ENCODE measurements around the gene B4GALNT4.

DNA sequence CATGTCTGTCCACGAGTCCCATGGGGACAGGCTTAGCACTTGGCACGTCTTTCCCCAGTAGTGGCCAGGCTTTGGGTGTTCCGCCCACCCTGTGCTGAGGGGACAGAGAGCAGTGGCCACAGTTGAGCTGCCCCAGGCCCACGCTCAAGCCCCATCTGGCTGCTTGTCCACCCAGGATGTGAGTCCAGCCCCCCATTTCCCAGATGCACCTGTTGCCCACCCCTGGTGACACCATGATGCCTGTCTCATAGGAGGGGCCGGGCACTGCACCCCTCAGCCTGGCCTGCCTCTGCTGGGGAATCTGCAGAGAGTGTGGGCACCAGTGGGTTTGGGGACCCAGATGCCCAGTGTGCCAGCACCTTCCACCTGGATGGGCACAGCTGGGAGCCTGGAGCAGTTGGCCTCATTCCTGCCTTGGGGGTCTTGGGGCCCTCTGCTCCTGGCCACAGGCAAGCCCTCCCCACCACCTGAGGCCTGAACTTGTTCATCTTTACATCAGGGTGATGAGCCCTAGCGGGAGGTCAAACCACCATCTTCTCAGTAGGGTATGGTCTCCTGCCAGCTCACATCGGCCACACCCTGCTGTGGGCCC is 39.8 kb downstream of the B4GALNT4 start:
- TF ChIP-seq CTCF (IDR thresholded peaks at IDR 0.05; ENCODE audit: control extremely low read depth in 1 of 3, insufficient read depth in 1 of 3, low read depth in 1 of 3, low read length in 3 of 3) = no peak
- TF ChIP-seq NRF1 (IDR thresholded peaks at IDR 0.05; ENCODE audit: low read depth, low read length) = no peak
- no peak for TF ChIP-seq POLR2A (IDR thresholded peaks at IDR 0.05; ENCODE audit: control extremely low read depth in 1 of 2, low read depth in 2 of 2, low read length in 2 of 2)
- TF ChIP-seq, protein P1, sequence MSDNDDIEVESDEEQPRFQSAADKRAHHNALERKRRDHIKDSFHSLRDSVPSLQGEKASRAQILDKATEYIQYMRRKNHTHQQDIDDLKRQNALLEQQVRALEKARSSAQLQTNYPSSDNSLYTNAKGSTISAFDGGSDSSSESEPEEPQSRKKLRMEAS (IDR thresholded peaks at IDR 0.05) = no peak
- no peak for TF ChIP-seq SAP30 (IDR thresholded peaks at IDR 0.05; ENCODE audit: insufficient read depth, insufficient replicate concordance, low read length)

Measured in H1 (cell line).